GM18526 (cell line): ENCODE measurements around the gene CTNNBL1.

Experiments used
- POLR2A ChIP-seq: IDR thresholded peaks from 3 replicates; pipeline ENCODE4 v1.6.1; 2011; ENCODE audit not compliant: insufficient read length; ENCODE audit errors: extremely low read depth

Gene CTNNBL1

GRCh38 chr20:37856932-37857660 is 163.3 kb downstream of the CTNNBL1 start:
- TF ChIP-seq POLR2A: no peak

- TF ChIP-seq POLR2A: no peak
Measured at GRCh38 chr20:37859406-37860171, 165.8 kb downstream of the CTNNBL1 start.

GRCh38 chr20:37863289-37863688 is 169.5 kb downstream of the CTNNBL1 start:
- TF ChIP-seq POLR2A: no peak

- TF ChIP-seq POLR2A: no peak
Measured at GRCh38 chr20:37864298-37864697, 170.5 kb downstream of the CTNNBL1 start.

- no peak for TF ChIP-seq POLR2A
Measured at GRCh38 chr20:37866051-37866450, 172.2 kb downstream of the CTNNBL1 start.

GRCh38 chr20:37867289-37868195 is 173.7 kb downstream of the CTNNBL1 start:
- no peak for TF ChIP-seq POLR2A

- no peak for TF ChIP-seq POLR2A
Measured at GRCh38 chr20:37868851-37869333, 175.1 kb downstream of the CTNNBL1 start.

GRCh38 chr20:37869334-37869861 is 175.6 kb downstream of the CTNNBL1 start:
- no peak for TF ChIP-seq POLR2A

GRCh38 chr20:37870294-37870693 is 176.5 kb downstream of the CTNNBL1 start:
- TF ChIP-seq POLR2A: no peak

GRCh38 chr20:37871751-37872150 is 177.9 kb downstream of the CTNNBL1 start:
- TF ChIP-seq POLR2A: no peak

GRCh38 chr20:37872161-37872560 is 178.3 kb downstream of the CTNNBL1 start:
- TF ChIP-seq POLR2A: no peak

GRCh38 chr20:37873884-37874283 is 180.1 kb downstream of the CTNNBL1 start:
- TF ChIP-seq POLR2A: no peak

- no peak for TF ChIP-seq POLR2A
Measured at GRCh38 chr20:37875460-37876175, 181.8 kb downstream of the CTNNBL1 start.

- TF ChIP-seq POLR2A: no peak
Measured at GRCh38 chr20:37876863-37877262, 183.0 kb downstream of the CTNNBL1 start.
